HFF-Myc (cell line): ENCODE measurements around the gene SPATA31C1.
A peak's percentile ranks its signal among the peaks of the same experiment; 100 is the strongest.

ENCODE experiments used
- DNase-seq: peaks from one replicate; pipeline ENCODE4 v3.0.0-alpha.2; 2011; ENCODE audit warnings: low read depth; ENCODE audit errors: extremely low read depth
- H3K4me3 ChIP-seq: replicated peaks from 2 replicates; pipeline ENCODE4 v1.5.1; 2011; ENCODE audit warnings: low read depth, mild to moderate bottlenecking, control low read depth, low read length
- TF ChIP-seq, protein P1 (sequence below): IDR thresholded peaks from 2 replicates; pipeline ENCODE4 v1.5.1; 2012; ENCODE audit warnings: mild to moderate bottlenecking, low read depth, low read length, control low read depth; ENCODE audit errors: missing control alignments

Gene SPATA31C1

DNA sequence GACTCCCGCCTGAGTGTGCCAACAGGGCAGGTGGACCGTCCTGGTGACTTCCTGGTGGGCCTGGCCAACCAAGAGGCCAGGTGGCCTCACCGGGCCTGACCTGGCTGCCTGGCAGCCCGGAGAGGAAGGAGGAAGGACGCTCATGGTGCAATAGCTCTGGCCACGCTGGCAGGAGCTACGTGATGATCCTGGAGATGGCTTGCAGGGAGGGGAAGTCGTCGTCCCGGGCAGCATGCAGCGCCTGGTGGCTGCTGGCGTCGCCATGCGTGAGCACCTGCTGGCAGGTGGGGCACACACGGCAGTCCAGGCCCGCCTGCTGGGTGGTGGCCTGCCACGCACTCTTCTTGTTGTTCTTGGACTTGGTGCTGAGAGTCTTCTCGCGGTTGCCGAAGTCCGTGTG, 26.3 kb downstream of the SPATA31C1 start:
- no peak for DNase-seq
- TF ChIP-seq, protein P1, sequence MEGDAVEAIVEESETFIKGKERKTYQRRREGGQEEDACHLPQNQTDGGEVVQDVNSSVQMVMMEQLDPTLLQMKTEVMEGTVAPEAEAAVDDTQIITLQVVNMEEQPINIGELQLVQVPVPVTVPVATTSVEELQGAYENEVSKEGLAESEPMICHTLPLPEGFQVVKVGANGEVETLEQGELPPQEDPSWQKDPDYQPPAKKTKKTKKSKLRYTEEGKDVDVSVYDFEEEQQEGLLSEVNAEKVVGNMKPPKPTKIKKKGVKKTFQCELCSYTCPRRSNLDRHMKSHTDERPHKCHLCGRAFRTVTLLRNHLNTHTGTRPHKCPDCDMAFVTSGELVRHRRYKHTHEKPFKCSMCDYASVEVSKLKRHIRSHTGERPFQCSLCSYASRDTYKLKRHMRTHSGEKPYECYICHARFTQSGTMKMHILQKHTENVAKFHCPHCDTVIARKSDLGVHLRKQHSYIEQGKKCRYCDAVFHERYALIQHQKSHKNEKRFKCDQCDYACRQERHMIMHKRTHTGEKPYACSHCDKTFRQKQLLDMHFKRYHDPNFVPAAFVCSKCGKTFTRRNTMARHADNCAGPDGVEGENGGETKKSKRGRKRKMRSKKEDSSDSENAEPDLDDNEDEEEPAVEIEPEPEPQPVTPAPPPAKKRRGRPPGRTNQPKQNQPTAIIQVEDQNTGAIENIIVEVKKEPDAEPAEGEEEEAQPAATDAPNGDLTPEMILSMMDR: no peak
- H3K4me3 ChIP-seq: no peak overlapping the region

- DNase-seq: no peak
- no peak overlapping the region for H3K4me3 ChIP-seq
- TF ChIP-seq, protein P1: no peak
Observed at GRCh38 chr9:87944682-87945081, 26.9 kb downstream of the SPATA31C1 start.

DNA sequence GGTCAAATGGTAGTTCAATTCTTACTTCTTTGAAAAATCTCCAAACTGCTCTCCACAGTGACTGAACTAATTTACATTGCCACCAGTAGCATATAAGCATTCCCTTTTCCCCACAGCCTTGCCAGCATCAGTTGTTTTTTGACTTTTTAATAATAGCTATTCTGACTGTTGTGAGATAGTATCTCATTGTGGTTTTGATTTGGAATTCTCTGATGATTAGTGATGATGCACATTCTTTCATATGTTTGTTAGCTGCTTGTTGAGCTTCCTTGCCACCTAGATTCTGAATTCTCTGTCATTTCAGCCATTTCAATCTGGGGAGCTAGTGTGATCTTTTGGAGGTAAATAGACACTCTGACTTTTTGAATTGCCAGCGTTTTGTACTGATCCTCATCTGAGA, 32.5 kb downstream of the SPATA31C1 start:
- no peak overlapping the region for H3K4me3 ChIP-seq
- TF ChIP-seq, protein P1: no peak
- no peak for DNase-seq

GRCh38 chr9:87950765-87951488, 33.2 kb downstream of the SPATA31C1 start:
- no peak for DNase-seq
- TF ChIP-seq, protein P1: peak; percentile 35
- H3K4me3 ChIP-seq: no peak overlapping the region

DNA sequence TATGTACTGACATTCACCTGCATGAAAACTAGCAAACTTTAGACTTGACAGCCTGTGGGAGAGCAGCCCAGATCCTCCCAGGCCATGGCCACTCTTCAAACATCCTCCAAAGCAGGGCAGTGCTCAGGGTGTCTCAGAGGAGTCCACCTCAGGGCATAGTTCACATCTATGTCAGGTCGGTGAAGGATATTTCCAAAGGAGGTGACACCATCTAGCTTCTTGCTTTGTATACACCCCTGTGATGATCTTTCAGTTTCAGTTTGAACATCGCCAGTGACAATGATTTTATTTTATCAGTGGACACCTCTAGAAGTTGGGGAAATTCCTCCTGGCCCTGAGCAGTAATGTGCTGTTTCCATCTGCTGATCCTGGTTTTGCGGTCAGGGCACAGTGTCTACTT, 36.5 kb downstream of the SPATA31C1 start:
- TF ChIP-seq, protein P1: no peak
- no peak for DNase-seq
- no peak overlapping the region for H3K4me3 ChIP-seq

GRCh38 chr9:87957839-87958238, 40.1 kb downstream of the SPATA31C1 start:
- TF ChIP-seq, protein P1: no peak
- no peak overlapping the region for H3K4me3 ChIP-seq
- no peak for DNase-seq

- DNase-seq: no peak
- no peak overlapping the region for H3K4me3 ChIP-seq
- TF ChIP-seq, protein P1: no peak
Observed at GRCh38 chr9:87958591-87958990, 40.8 kb downstream of the SPATA31C1 start.
